ENCODE data around the gene C14orf132.

GRCh38 chr14:96091941-96092411 lies 52.8 kb downstream of the C14orf132 start:
- TF ChIP-seq USF2 (IDR thresholded peaks at IDR 0.05; ENCODE audit: low read depth, low read length): no peak
- TF ChIP-seq CTCF (conservative IDR thresholded peaks at IDR 0.05; ENCODE audit: low read depth, low read length): no peak
- no peak for TF ChIP-seq CEBPB (IDR thresholded peaks at IDR 0.05; ENCODE audit: low read depth, low read length)
- no peak for TF ChIP-seq MAZ (IDR thresholded peaks at IDR 0.05; ENCODE audit: borderline replicate concordance, low read depth, low read length)
- TF ChIP-seq RAD21 (IDR thresholded peaks at IDR 0.05; ENCODE audit: low read length): no peak
- TF ChIP-seq POLR2A (IDR thresholded peaks at IDR 0.05; ENCODE audit: low read depth, low read length): no peak
- no peak for TF ChIP-seq NFE2L2 (IDR thresholded peaks at IDR 0.05; ENCODE audit: low read depth, low read length)
